Lower leg skin (tissue), 3 donors: ENCODE data around the gene ASB1.

Source experiments
- CTCF ChIP-seq, 3 donors: fragments of 450-650 bp; IDR thresholded peaks; one replicate each; pipeline ENCODE4 v1.5.1; 2016; ENCODE audit warnings: antibody characterized with exemption in 3 of 3, mild to moderate bottlenecking in 3 of 3, moderate library complexity in 2 of 3
- POLR2A ChIP-seq, 2 donors: fragments of 450-650 bp; IDR thresholded peaks; one replicate each; pipeline ENCODE4 v1.6.1; 2016 to 2017; ENCODE audit warnings: antibody characterized with exemption in 2 of 2, mild to moderate bottlenecking in 1 of 2, moderate library complexity in 1 of 2

- TF ChIP-seq CTCF (IDR thresholded peaks at IDR 0.05) (no peak), POLR2A (IDR thresholded peaks at IDR 0.05) (no peak)
Observed at GRCh38 chr2:238488347-238488826, 61.7 kb downstream of the ASB1 start.
